Measurements from ENCODE around the gene P4HA2. TPM values are rescaled to one million over a fixed set of nuclear protein-coding genes. Genes with fewer than 3 reads are reported as not detected.

P4HA2 gene
- total and polyA plus RNA-seq, 2 donors (not counting 3 experiments of a cell fraction or from before 2014, with no cell fraction given): 37.6 to 58.7 TPM

DNA sequence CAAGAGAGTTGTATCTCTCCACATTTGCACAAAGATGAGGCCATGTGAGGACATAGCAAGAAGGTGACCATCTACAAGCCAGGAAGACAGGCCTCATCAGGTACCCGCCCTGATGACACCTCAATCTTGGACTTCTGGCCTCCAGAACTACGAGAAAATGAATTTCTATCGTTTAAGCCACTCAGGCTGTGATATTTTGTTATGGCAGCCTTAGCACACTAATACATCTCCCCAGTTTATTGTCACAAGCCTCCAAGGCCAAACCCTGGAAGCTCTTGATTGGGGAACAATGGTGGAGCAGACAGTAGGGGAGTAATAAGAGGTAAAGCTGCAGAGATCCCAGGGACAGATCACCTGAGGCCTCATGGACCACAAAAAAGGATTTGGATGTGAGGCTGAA lies 7.7 kb upstream of the P4HA2 start:
- no peak for TF ChIP-seq FOS (IDR thresholded peaks at IDR 0.05; ENCODE audit: borderline replicate concordance, insufficient read depth, low read length)
- TF ChIP-seq POLR2A (IDR thresholded peaks at IDR 0.05; ENCODE audit: low read depth, low read length): no peak
- no peak for TF ChIP-seq EZH2 (IDR thresholded peaks at IDR 0.05; ENCODE audit: borderline replicate concordance, low read depth, low read length, severe bottlenecking)
- no peak for TF ChIP-seq POLR2AphosphoS5 (IDR thresholded peaks at IDR 0.05; ENCODE audit: insufficient read depth, low read depth, low read length)
- TF ChIP-seq JUN (IDR thresholded peaks at IDR 0.05; ENCODE audit: borderline replicate concordance, insufficient read depth, insufficient read length, low read depth): no peak
- TF ChIP-seq GATA2 (IDR thresholded peaks at IDR 0.05; ENCODE audit: insufficient read depth, insufficient read length, low read depth, low read length): no peak
- no peak for TF ChIP-seq MYC (IDR thresholded peaks at IDR 0.05; ENCODE audit: low read depth, low read length)
- no peak for TF ChIP-seq CTCF (IDR thresholded peaks at IDR 0.05; ENCODE audit: extremely low read depth in 1 of 2, insufficient read depth in 1 of 2, low read depth in 1 of 2, low read length in 2 of 2)
- TF ChIP-seq, protein P1, sequence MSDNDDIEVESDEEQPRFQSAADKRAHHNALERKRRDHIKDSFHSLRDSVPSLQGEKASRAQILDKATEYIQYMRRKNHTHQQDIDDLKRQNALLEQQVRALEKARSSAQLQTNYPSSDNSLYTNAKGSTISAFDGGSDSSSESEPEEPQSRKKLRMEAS (IDR thresholded peaks at IDR 0.05; ENCODE audit: insufficient read depth, insufficient read length): no peak
- H3K27ac ChIP-seq (ENCODE audit: insufficient read depth, low read depth, low read length): no peak overlapping the region
- H3K9me1 ChIP-seq (replicated peaks; ENCODE audit: control insufficient read depth, extremely low read depth, insufficient read depth, low read length): no peaks in the 10 kb centered on the region
- peaks cover 0 to 1% of the 10 kb centered on the region in 2 experiments for H3K27me3 ChIP-seq (ENCODE audit: control insufficient read depth in 2 of 2, insufficient read depth in 2 of 2, low read length in 2 of 2)
- H3K36me3 ChIP-seq (ENCODE audit: control insufficient read depth in 2 of 2, extremely low read depth in 1 of 2, insufficient read depth in 2 of 2, low read length in 2 of 2): no peaks in the 10 kb centered on the region
- intact Hi-C loops (cut with micrococcal nuclease): loop anchor here (5.0 kb wide), 1 partner anchor 37 kb away; no protein-coding TSS in a partner anchor
- H2AFZ ChIP-seq (ENCODE audit: low read depth, low read length): no peak overlapping the region
- DNase-seq (ENCODE audit: low read depth, low spot score) (no peak), FAIRE-seq (no peak)
- no peak overlapping the region for H3K4me3 ChIP-seq (replicated peaks in 1 of 3; ENCODE audit: insufficient read depth in 1 of 3, low read depth in 1 of 3, low read length in 3 of 3)
- H3K9me3 ChIP-seq (replicated peaks; ENCODE audit: control insufficient read depth, insufficient read depth, low read length): no peaks in the 10 kb centered on the region
- ChIA-PET CTCF (interaction anchor here (0.8 to 1.3 kb wide), 2 partner anchors 45 to 73 kb away, joined by 3 to 5 read pairs; no protein-coding TSS in a partner anchor), POLR2A (interaction anchor here (0.6 kb wide), 1 partner anchor 154 kb away, joined by 3 read pairs; no protein-coding TSS in a partner anchor)
- dilution Hi-C loops (cut with MboI; ENCODE audit: extremely low pct_ligation_motif_present, low sequenced_read_pairs): no loop called here
- no peak overlapping the region for H3K4me2 ChIP-seq (ENCODE audit: insufficient read depth, low read length)
- H3K4me1 ChIP-seq (ENCODE audit: control insufficient read depth, extremely low read depth, insufficient read depth, low read length): no peaks in the 10 kb centered on the region
- H3K9ac ChIP-seq (replicated peaks; ENCODE audit: extremely low read depth, insufficient read depth, low read length): no peak overlapping the region
- H4K20me1 ChIP-seq (replicated peaks; ENCODE audit: control insufficient read depth, extremely low read depth, insufficient read depth, low read length): no peaks in the 10 kb centered on the region
- BruUV-seq (replicated peaks): no TSS peak
- no peaks in the 10 kb centered on the region for H3K79me2 ChIP-seq (ENCODE audit: control insufficient read depth, insufficient read depth, low read length)

Data from endothelial cell of umbilical vein (primary cell).